SU-DHL-6 (cell line): Measurements from ENCODE around the gene HCFC1.

ENCODE experiments used
- H2AFZ ChIP-seq: fragments of 200-600 bp; sonication (generic); 2 replicates; pipeline ENCODE4 v1.6.1; 2014; ENCODE audit warnings: low read depth, mild to moderate bottlenecking, moderate library complexity, mixed read lengths, antibody characterized with exemption, low read length; ENCODE audit not compliant: severe bottlenecking
- H3F3A ChIP-seq: fragments of 200-600 bp; shearing (Covaris generic); 2 replicates; pipeline ENCODE4 v1.6.0; 2016; ENCODE audit warnings: antibody characterized with exemption, mild to moderate bottlenecking; ENCODE audit not compliant: insufficient read depth
- H3K27ac ChIP-seq: fragments of 200-600 bp; sonication (generic); 2 replicates; pipeline ENCODE4 v1.5.1; 2016; ENCODE audit warnings: low read depth, mild to moderate bottlenecking, low read length, moderate library complexity, mixed read lengths
- H3K27me3 ChIP-seq: fragments of 200-600 bp; sonication (generic), shearing (Covaris generic); 2 replicates; pipeline ENCODE4 v1.6.0; 2014; ENCODE audit warnings: mild to moderate bottlenecking, low read length
- H3K36me3 ChIP-seq: fragments of 200-600 bp; sonication (generic); 2 replicates; pipeline ENCODE4 v1.6.1; 2014; ENCODE audit warnings: mild to moderate bottlenecking, low read length, mixed read lengths
- H3K4me2 ChIP-seq: fragments of 300-600, 200-600 bp; shearing (Covaris generic), sonication (generic); 2 replicates; pipeline ENCODE4 v1.6.0; 2014; ENCODE audit warnings: low read length, low read depth, mild to moderate bottlenecking; ENCODE audit not compliant: poor library complexity, severe bottlenecking
- H3K4me3 ChIP-seq: fragments of 200-600 bp; sonication (generic); 2 replicates; pipeline ENCODE4 v1.5.1; 2014; ENCODE audit warnings: antibody characterized with exemption, low read length, mild to moderate bottlenecking, mixed read lengths; ENCODE audit not compliant: insufficient read depth, poor library complexity, severe bottlenecking
- H3K79me2 ChIP-seq: fragments of 200-600 bp; sonication (generic); 2 replicates; pipeline ENCODE4 v1.6.1; 2014; ENCODE audit warnings: mild to moderate bottlenecking, low read length, moderate library complexity; ENCODE audit not compliant: insufficient read depth
- H3K9ac ChIP-seq: fragments of 200-600 bp; sonication (generic); 2 replicates; pipeline ENCODE4 v1.7.0; 2014; ENCODE audit warnings: mild to moderate bottlenecking, low read length
- H3K9me2 ChIP-seq: fragments of 200-600 bp; sonication (generic); replicated peaks from 2 replicates; pipeline ENCODE4 v1.6.1; 2014; ENCODE audit warnings: low read length; ENCODE audit not compliant: insufficient read depth
- H3K9me3 ChIP-seq: fragments of 200-600 bp; sonication (generic); 2 replicates; pipeline ENCODE4 v1.6.1; 2014; ENCODE audit warnings: low read length, mixed read lengths; ENCODE audit not compliant: insufficient read depth
- H4K20me1 ChIP-seq: fragments of 200-600 bp; sonication (generic); 2 replicates; pipeline ENCODE4 v1.6.1; 2014; ENCODE audit warnings: low read depth, mild to moderate bottlenecking, antibody characterized with exemption, low read length, moderate library complexity, mixed read lengths
- CTCF ChIP-seq: fragments of 200-600 bp; sonication (generic); IDR thresholded peaks from one replicate; pipeline ENCODE4 v1.5.1; 2017; ENCODE audit warnings: antibody characterized with exemption, mild to moderate bottlenecking, low read length, moderate library complexity; ENCODE audit not compliant: insufficient read depth, poor library complexity, severe bottlenecking
- EZH2phosphoT487 ChIP-seq: fragments of 200-600 bp; sonication (generic), shearing (Covaris generic); conservative IDR thresholded peaks from 2 replicates; pipeline ENCODE4 v1.6.1; 2018; ENCODE audit warnings: mild to moderate bottlenecking, antibody characterized with exemption, low read length, moderate library complexity, mixed read lengths

Gene HCFC1

GRCh38 chrX:153927922-153928760, 43.5 kb downstream of the HCFC1 start:
- Histone ChIP-seq H3K27ac (peak overlapping the region; percentile 100), H3K36me3 (no peaks in the 10 kb centered on the region), H4K20me1 (no peaks in the 10 kb centered on the region), H3K27me3 (no peaks in the 10 kb centered on the region), H3K4me2 (peak overlapping the region; percentile 78), H3K4me3 (peak overlapping the region; percentile 65), H3K9me2 (no peaks in the 10 kb centered on the region), H3K9me3 (no peaks in the 10 kb centered on the region), H3K9ac (peak overlapping the region; percentile 98), H3F3A (peaks cover 22% of the 10 kb centered on the region), H2AFZ (no peak overlapping the region), H3K79me2 (peaks cover 20% of the 10 kb centered on the region)
- TF ChIP-seq CTCF (no peak), EZH2phosphoT487 (no peak)

GRCh38 chrX:153927672-153927921, 44.0 kb downstream of the HCFC1 start:
- Histone ChIP-seq H3K4me3 (peak overlapping the region; percentile 65), H3K9me2 (no peaks in the 10 kb centered on the region), H3K79me2 (peaks cover 16% of the 10 kb centered on the region; the same call in 1 of the 2 replicates), H4K20me1 (no peaks in the 10 kb centered on the region), H3K27ac (peak overlapping the region; percentile 100), H3K9ac (peak overlapping the region; percentile 98), H3K36me3 (no peaks in the 10 kb centered on the region), H3K4me2 (peak overlapping the region; percentile 78), H2AFZ (no peak overlapping the region), H3F3A (peaks cover 22% of the 10 kb centered on the region), H3K27me3 (no peaks in the 10 kb centered on the region), H3K9me3 (no peaks in the 10 kb centered on the region)
- TF ChIP-seq EZH2phosphoT487 (no peak), CTCF (no peak)

GRCh38 chrX:153926858-153927671, 44.6 kb downstream of the HCFC1 start:
- H3K4me2 ChIP-seq, result peak overlapping the region; percentile 78
- H3K9ac ChIP-seq, result peak overlapping the region; percentile 98
- H3K9me3 ChIP-seq, result no peaks in the 10 kb centered on the region
- H3K4me3 ChIP-seq, result peak overlapping the region; percentile 65
- H4K20me1 ChIP-seq, result no peaks in the 10 kb centered on the region
- H3K27ac ChIP-seq, result peak overlapping the region; percentile 100
- peaks cover 16% of the 10 kb centered on the region; the same call in 1 of the 2 replicates for H3K79me2 ChIP-seq
- H3F3A ChIP-seq, result peaks cover 22% of the 10 kb centered on the region
- no peak overlapping the region for H2AFZ ChIP-seq
- H3K27me3 ChIP-seq, result no peaks in the 10 kb centered on the region
- H3K36me3 ChIP-seq, result no peaks in the 10 kb centered on the region
- TF ChIP-seq EZH2phosphoT487, result no peak
- no peak for TF ChIP-seq CTCF
- H3K9me2 ChIP-seq, result no peaks in the 10 kb centered on the region
